Liver (tissue), 3 donors: ENCODE measurements around the gene TMEM14C.

Experiments
- ATF3 ChIP-seq: IDR thresholded peaks from 2 replicates; pipeline ENCODE4 v1.6.1; 2016; ENCODE audit warnings: antibody characterized with exemption
- FOXA2 ChIP-seq: IDR thresholded peaks from 2 replicates; pipeline ENCODE4 v1.6.1; 2016; ENCODE audit warnings: antibody characterized with exemption
- HNF4A ChIP-seq, 2 donors: conservative IDR thresholded peaks; 2 replicates each; pipeline ENCODE4 v1.6.1; 2016; ENCODE audit warnings: antibody characterized with exemption in 2 of 2, mild to moderate bottlenecking in 2 of 2
- HNF4G ChIP-seq: IDR thresholded peaks from 2 replicates; pipeline ENCODE4 v1.6.1; 2016; ENCODE audit warnings: antibody characterized with exemption
- JUND ChIP-seq, 2 donors: IDR thresholded peaks; 2 replicates each; pipeline ENCODE4 v1.6.1; 2016; ENCODE audit warnings: antibody characterized with exemption in 2 of 2
- NR2F2 ChIP-seq: IDR thresholded peaks from 2 replicates; pipeline ENCODE4 v1.6.1; 2016; ENCODE audit warnings: antibody characterized with exemption
- RAD21 ChIP-seq, 2 donors: IDR thresholded peaks; 2 replicates each; pipeline ENCODE4 v1.6.1; 2016; ENCODE audit warnings: antibody characterized with exemption in 2 of 2, mild to moderate bottlenecking in 2 of 2
- SP1 ChIP-seq: IDR thresholded peaks from 2 replicates; pipeline ENCODE4 v1.6.1; 2018; ENCODE audit warnings: antibody characterized with exemption, mild to moderate bottlenecking
- TAF1 ChIP-seq: conservative IDR thresholded peaks from 2 replicates; pipeline ENCODE4 v1.6.1; 2016; ENCODE audit warnings: antibody characterized with exemption, mild to moderate bottlenecking
- YY1 ChIP-seq: IDR thresholded peaks from 2 replicates; pipeline ENCODE4 v1.6.1; 2016; ENCODE audit warnings: antibody characterized with exemption, mild to moderate bottlenecking
- TF ChIP-seq, protein P1 (sequence below): fragments of 150-350 bp; IDR thresholded peaks from 2 replicates; pipeline ENCODE4 v1.5.1; 2017; ENCODE audit warnings: improper control_type of control experiment, low read depth, low read length; ENCODE audit not compliant: missing input control
- TF ChIP-seq, protein P2 (sequence below): IDR thresholded peaks from 2 replicates; pipeline ENCODE4 v1.6.1; 2016; ENCODE audit warnings: antibody characterized with exemption, mild to moderate bottlenecking
- donor health status: healthy.
- donor health status: healthy.

DNA sequence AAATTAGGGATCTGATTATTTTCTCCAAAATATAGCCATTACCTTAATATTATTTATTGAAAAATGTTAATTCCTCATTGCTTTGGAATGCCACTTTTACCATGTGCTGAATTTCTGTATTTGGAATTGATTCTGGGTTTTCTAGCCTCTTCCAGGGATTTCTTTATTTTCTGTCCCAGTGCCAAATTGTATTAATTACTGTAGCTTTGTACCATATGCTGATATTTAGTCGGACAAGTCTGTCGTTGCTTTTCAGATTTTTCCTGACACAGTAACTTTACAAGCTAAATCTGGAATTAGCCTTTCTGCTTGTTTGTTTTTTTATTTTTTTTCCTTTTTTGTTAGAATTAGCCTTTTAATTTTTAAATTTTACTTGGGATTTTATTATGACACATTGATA is 13.9 kb downstream of the TMEM14C start:
- TF ChIP-seq, protein P1, sequence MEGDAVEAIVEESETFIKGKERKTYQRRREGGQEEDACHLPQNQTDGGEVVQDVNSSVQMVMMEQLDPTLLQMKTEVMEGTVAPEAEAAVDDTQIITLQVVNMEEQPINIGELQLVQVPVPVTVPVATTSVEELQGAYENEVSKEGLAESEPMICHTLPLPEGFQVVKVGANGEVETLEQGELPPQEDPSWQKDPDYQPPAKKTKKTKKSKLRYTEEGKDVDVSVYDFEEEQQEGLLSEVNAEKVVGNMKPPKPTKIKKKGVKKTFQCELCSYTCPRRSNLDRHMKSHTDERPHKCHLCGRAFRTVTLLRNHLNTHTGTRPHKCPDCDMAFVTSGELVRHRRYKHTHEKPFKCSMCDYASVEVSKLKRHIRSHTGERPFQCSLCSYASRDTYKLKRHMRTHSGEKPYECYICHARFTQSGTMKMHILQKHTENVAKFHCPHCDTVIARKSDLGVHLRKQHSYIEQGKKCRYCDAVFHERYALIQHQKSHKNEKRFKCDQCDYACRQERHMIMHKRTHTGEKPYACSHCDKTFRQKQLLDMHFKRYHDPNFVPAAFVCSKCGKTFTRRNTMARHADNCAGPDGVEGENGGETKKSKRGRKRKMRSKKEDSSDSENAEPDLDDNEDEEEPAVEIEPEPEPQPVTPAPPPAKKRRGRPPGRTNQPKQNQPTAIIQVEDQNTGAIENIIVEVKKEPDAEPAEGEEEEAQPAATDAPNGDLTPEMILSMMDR = no peak
- TF ChIP-seq, protein P2, sequence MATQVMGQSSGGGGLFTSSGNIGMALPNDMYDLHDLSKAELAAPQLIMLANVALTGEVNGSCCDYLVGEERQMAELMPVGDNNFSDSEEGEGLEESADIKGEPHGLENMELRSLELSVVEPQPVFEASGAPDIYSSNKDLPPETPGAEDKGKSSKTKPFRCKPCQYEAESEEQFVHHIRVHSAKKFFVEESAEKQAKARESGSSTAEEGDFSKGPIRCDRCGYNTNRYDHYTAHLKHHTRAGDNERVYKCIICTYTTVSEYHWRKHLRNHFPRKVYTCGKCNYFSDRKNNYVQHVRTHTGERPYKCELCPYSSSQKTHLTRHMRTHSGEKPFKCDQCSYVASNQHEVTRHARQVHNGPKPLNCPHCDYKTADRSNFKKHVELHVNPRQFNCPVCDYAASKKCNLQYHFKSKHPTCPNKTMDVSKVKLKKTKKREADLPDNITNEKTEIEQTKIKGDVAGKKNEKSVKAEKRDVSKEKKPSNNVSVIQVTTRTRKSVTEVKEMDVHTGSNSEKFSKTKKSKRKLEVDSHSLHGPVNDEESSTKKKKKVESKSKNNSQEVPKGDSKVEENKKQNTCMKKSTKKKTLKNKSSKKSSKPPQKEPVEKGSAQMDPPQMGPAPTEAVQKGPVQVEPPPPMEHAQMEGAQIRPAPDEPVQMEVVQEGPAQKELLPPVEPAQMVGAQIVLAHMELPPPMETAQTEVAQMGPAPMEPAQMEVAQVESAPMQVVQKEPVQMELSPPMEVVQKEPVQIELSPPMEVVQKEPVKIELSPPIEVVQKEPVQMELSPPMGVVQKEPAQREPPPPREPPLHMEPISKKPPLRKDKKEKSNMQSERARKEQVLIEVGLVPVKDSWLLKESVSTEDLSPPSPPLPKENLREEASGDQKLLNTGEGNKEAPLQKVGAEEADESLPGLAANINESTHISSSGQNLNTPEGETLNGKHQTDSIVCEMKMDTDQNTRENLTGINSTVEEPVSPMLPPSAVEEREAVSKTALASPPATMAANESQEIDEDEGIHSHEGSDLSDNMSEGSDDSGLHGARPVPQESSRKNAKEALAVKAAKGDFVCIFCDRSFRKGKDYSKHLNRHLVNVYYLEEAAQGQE = no peak
- TF ChIP-seq SP1 (no peak), HNF4A (conservative IDR thresholded peaks at IDR 0.05) (no peak), JUND (IDR thresholded peaks at IDR 0.05) (no peak), HNF4G (no peak), RAD21 (IDR thresholded peaks at IDR 0.05) (no peak), ATF3 (no peak), TAF1 (no peak), FOXA2 (no peak), YY1 (no peak), NR2F2 (no peak)
